Measurements from ENCODE around the gene PRR5. TPM values are rescaled to one million over a fixed set of nuclear protein-coding genes. Genes with fewer than 3 reads are reported as not detected.

Gene PRR5
- total and polyA plus RNA-seq, 2 donors (not counting 1 experiment from before 2014, with no cell fraction given), result 18.4 to 36.1 TPM

GRCh38 chr22:44737406-44738346 lies 35.7 kb downstream of the PRR5 start:
- Histone ChIP-seq H2AFZ (ENCODE audit: insufficient read depth, low read depth, low read length, poor library complexity, severe bottlenecking) (no peak overlapping the region), H3K27me3 (replicated peaks in 1 of 4; ENCODE audit: control extremely low read depth in 1 of 4, control insufficient read depth in 3 of 4, insufficient read depth in 4 of 4, low read length in 3 of 4) (no peaks in the 10 kb centered on the region), H3K4me1 (ENCODE audit: control insufficient read depth in 2 of 2, insufficient read depth in 2 of 2, low read length in 2 of 2) (peaks cover 0 to 3% of the 10 kb centered on the region in 2 donors), H3K79me2 (ENCODE audit: control insufficient read depth, insufficient read depth, low read length) (no peaks in the 10 kb centered on the region), H3K4me3 (ENCODE audit: control extremely low read depth in 1 of 5, extremely low read depth in 1 of 5, insufficient read depth in 1 of 5, low read depth in 2 of 5, low read length in 4 of 5) (no peak overlapping the region), H4K20me1 (ENCODE audit: control insufficient read depth, insufficient read depth, low read length, poor library complexity, severe bottlenecking) (no peaks in the 10 kb centered on the region), H3K9me3 (ENCODE audit: control extremely low read depth in 1 of 3, control insufficient read depth in 2 of 3, insufficient read depth in 1 of 3, low read length in 2 of 3) (peaks cover 0 to 2% (median 0%) of the 10 kb centered on the region in 3 donors), H3K4me2 (replicated peaks; ENCODE audit: low read depth, low read length, poor library complexity, severe bottlenecking) (no peak overlapping the region), H3K9ac (ENCODE audit: low read length) (no peak overlapping the region), H3K27ac (ENCODE audit: low read length in 2 of 2) (no peak overlapping the region), H3K36me3 (replicated peaks in 1 of 2; ENCODE audit: control extremely low read depth in 1 of 2, control insufficient read depth in 1 of 2, extremely low read depth in 1 of 2, insufficient read depth in 2 of 2, low read length in 1 of 2) (no peaks in the 10 kb centered on the region)
- TF ChIP-seq CTCF (IDR thresholded peaks at IDR 0.05) (no peak), EZH2 (IDR thresholded peaks at IDR 0.05; ENCODE audit: borderline replicate concordance, insufficient read depth, low read depth, low read length, poor library complexity, severe bottlenecking) (no peak)
- H3K4me1 Mint-ChIP-seq, result no peaks in the 10 kb centered on the region
- ChIA-PET POLR2A (no interaction called here), CTCF (interaction anchor here (0.9 to 3.5 kb wide), 3 partner anchors 7 to 49 kb away, joined by 3 to 72 read pairs (median 4); no protein-coding TSS in a partner anchor)
- H3K27me3 Mint-ChIP-seq, result no peaks in the 10 kb centered on the region
- no peaks in the 10 kb centered on the region for H3K9me3 Mint-ChIP-seq (ENCODE audit: insufficient read depth)
- DNase-seq, result no peak
- no peak overlapping the region for H3K27ac Mint-ChIP-seq
- no peak overlapping the region for H3K4me3 Mint-ChIP-seq
- WGBS (ENCODE audit: insufficient coverage), result 80% methylated on average over 23 of the region's 32 CpGs
- intact Hi-C loops (cut with micrococcal nuclease), result no loop called here
- ATAC-seq (ENCODE audit: low read depth), result no peak

GRCh38 chr22:44738347-44738715 lies 36.3 kb downstream of the PRR5 start:
- H2AFZ ChIP-seq (ENCODE audit: insufficient read depth, low read depth, low read length, poor library complexity, severe bottlenecking), result no peak overlapping the region
- CTCF ChIA-PET, result interaction anchor here (0.9 to 1.6 kb wide), 2 partner anchors 8 to 40 kb away, joined by 3 read pairs; no protein-coding TSS in a partner anchor
- Mint-ChIP-seq H3K9me3 (ENCODE audit: insufficient read depth) (no peaks in the 10 kb centered on the region), H3K27me3 (no peaks in the 10 kb centered on the region), H3K4me3 (no peak overlapping the region), H3K4me1 (no peaks in the 10 kb centered on the region), H3K27ac (no peak overlapping the region)
- TF ChIP-seq CTCF (IDR thresholded peaks at IDR 0.05) (no peak), EZH2 (IDR thresholded peaks at IDR 0.05; ENCODE audit: borderline replicate concordance, insufficient read depth, low read depth, low read length, poor library complexity, severe bottlenecking) (no peak)
- 64% methylated on average over 10 of the region's 14 CpGs for WGBS (ENCODE audit: insufficient coverage)
- POLR2A ChIA-PET, result no interaction called here
- no peaks in the 10 kb centered on the region for H3K36me3 ChIP-seq (replicated peaks in 1 of 2; ENCODE audit: control extremely low read depth in 1 of 2, control insufficient read depth in 1 of 2, extremely low read depth in 1 of 2, insufficient read depth in 2 of 2, low read length in 1 of 2)
- no peak overlapping the region for H3K9ac ChIP-seq (ENCODE audit: low read length)
- H3K4me1 ChIP-seq (ENCODE audit: control insufficient read depth in 2 of 2, insufficient read depth in 2 of 2, low read length in 2 of 2), result peaks cover 0 to 3% of the 10 kb centered on the region in 2 donors
- H3K79me2 ChIP-seq (ENCODE audit: control insufficient read depth, insufficient read depth, low read length), result no peaks in the 10 kb centered on the region
- no peak overlapping the region for H3K4me3 ChIP-seq (ENCODE audit: control extremely low read depth in 1 of 5, extremely low read depth in 1 of 5, insufficient read depth in 1 of 5, low read depth in 2 of 5, low read length in 4 of 5)
- H3K27me3 ChIP-seq (replicated peaks in 1 of 4; ENCODE audit: control extremely low read depth in 1 of 4, control insufficient read depth in 3 of 4, insufficient read depth in 4 of 4, low read length in 3 of 4), result no peaks in the 10 kb centered on the region
- intact Hi-C loops (cut with micrococcal nuclease), result no loop called here
- H3K9me3 ChIP-seq (ENCODE audit: control extremely low read depth in 1 of 3, control insufficient read depth in 2 of 3, insufficient read depth in 1 of 3, low read length in 2 of 3), result peaks cover 0 to 2% (median 0%) of the 10 kb centered on the region in 3 donors
- DNase-seq (no peak), ATAC-seq (ENCODE audit: low read depth) (no peak)
- H3K4me2 ChIP-seq (replicated peaks; ENCODE audit: low read depth, low read length, poor library complexity, severe bottlenecking), result no peak overlapping the region
- no peaks in the 10 kb centered on the region for H4K20me1 ChIP-seq (ENCODE audit: control insufficient read depth, insufficient read depth, low read length, poor library complexity, severe bottlenecking)
- no peak overlapping the region for H3K27ac ChIP-seq (ENCODE audit: low read length in 2 of 2)

Data from B cell (primary cell).